NCI-H2081 treated with DMSO at 0.1 percent for 48 hours (cell line): ENCODE data around the gene RPL19.
A peak's percentile ranks its signal among the peaks of the same experiment; 100 is the strongest.
"Not testable (repeated sequence)": the region's sequence is repeated elsewhere in the genome, so short reads cannot be mapped to it uniquely, and the experiment has no call there.

ENCODE experiments used
- DNase-seq: peaks from one replicate; lab custom pipeline; 2025; lab: John Stamatoyannopoulos, UW

Gene RPL19

GRCh38 chr17:39244600-39245570 is 44.8 kb downstream of the RPL19 start:
- DNase-seq: peak; percentile 53

- no peak for DNase-seq
These were observed 46.2 kb downstream of the RPL19 start for GRCh38 chr17:39246274-39246673.

DNA sequence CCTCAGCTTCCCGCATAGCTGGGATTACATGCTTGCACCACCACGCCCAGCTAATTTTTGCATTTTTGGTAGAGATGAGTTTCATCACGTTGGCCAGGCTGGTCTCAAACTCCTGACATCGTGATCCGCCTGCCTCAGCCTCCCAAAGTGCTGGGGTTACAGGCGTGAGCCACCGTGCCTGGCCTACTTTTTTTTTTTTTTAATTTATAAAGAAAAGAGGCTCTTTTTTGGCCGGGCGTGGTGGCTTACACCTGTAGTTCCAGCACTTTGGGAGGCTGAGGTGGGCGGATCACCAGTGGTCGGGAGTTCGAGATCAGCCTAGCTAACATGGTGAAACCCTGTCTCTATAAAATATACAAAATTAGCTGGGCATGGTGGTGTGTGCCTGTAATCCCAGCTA is 50.0 kb downstream of the RPL19 start:
- DNase-seq: not testable (repeated sequence)

GRCh38 chr17:39251997-39252396 is 51.9 kb downstream of the RPL19 start:
- DNase-seq: no peak

DNA sequence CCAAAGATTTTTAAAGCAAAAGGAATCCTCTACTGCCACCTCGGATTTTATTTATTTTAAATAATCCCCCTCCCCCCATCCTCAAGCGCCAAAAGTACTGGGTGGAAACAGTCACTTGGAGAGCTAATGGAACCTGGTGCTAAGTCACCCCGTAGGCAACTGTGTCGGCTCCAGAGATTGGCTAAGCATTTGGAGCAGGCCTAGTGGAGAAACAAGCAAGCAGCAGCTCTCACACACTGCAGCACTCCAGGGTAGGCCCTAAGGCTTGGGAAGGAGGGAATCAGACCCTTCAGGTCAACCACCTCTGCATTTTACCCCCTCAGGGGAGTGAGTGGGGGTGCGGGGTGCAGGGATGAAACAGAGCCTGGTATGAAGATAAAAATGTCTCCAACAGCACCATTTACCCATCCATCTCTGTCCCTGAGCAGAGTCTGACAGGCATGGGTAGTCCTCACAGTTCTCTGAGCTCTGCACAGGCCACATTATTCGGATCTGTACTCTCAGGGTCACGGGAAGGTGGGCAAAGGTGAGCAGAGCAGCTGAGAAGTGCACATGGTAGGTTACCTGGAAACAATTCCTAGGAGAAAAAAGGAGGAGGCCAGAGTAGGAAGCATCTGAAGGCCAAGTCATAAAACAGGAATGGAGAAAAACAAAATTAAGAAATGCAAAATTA is 52.8 kb downstream of the RPL19 start:
- no peak for DNase-seq
